Keratinocyte (primary cell): ENCODE measurements around the gene MYO7B.
A peak's percentile ranks its signal among the peaks of the same experiment; 100 is the strongest.

Source experiments
- CTCF ChIP-seq, 3 experiments: IDR thresholded peaks in 1 of 3; conservative IDR thresholded peaks in 1 of 3; optimal IDR thresholded peaks in 1 of 3; 2 replicates in 2 of 3; 3 replicates in 1 of 3; pipeline versions ENCODE3 to v1.5.1; 2011; ENCODE audit warnings: low read length in 3 of 3, mild to moderate bottlenecking in 3 of 3, moderate library complexity in 2 of 3, control low read depth in 1 of 3, inconsistent platforms in 1 of 3; ENCODE audit not compliant: insufficient read depth in 2 of 3; ENCODE audit errors: extremely low read depth in 1 of 3
- EZH2 ChIP-seq: IDR thresholded peaks from one replicate; pipeline ENCODE4 v1.6.1; 2012; ENCODE audit warnings: inconsistent platforms, mild to moderate bottlenecking, low read length, moderate library complexity

GRCh38 chr2:127664065-127664894 is 128.8 kb downstream of the MYO7B start:
- peak; percentile 8 for TF ChIP-seq EZH2
- no peak for TF ChIP-seq CTCF (optimal IDR thresholded peaks at IDR 0.05 in 1 of 3, IDR thresholded peaks at IDR 0.05 in 1 of 3, conservative IDR thresholded peaks at IDR 0.05 in 1 of 3; ENCODE audit: extremely low read depth in 1 of 3, insufficient read depth in 2 of 3, low read length in 3 of 3)
